ENCODE data around the gene ZNHIT6.

The ZNHIT6 gene

GRCh38 chr1:85616364-85616705, 91.9 kb downstream of the ZNHIT6 start:
- no peak for DNase-seq

GRCh38 chr1:85615586-85616363, 92.5 kb downstream of the ZNHIT6 start:
- DNase-seq, result no peak

DNA sequence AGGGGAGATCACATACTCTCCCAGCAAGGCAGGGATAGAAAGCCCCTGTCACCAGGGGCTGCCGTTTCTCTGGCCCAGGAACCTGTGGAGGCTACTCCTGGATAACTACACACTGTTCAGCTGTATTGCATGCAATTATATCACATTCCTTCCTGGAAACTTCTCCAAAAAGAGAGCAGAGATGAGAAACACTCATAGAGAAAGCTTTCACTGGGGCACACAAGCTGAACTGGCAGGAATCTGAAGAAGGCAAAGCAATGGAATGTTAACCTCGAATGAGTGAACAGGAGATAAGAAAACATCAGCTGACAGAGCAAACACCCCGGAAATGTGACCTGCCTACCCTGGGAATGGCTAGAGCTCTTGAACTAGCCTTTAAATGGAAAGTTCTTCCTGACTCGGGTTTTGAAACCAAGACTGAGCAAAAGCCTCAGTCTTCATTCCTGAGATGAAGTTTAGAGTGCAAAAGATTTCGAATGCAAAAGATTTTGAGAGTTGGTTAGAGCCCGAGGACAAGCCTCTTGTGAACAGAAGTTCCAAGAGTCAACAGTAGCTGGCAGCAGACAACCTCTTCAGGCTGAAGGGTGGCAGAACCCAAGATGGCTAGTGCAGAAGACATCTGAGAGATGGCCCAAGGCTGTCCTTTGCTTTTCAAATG, 95.4 kb downstream of the ZNHIT6 start:
- DNase-seq, result no peak

GRCh38 chr1:85611856-85612255, 96.4 kb downstream of the ZNHIT6 start:
- DNase-seq, result no peak

GRCh38 chr1:85611425-85611824, 96.8 kb downstream of the ZNHIT6 start:
- no peak for DNase-seq

DNA sequence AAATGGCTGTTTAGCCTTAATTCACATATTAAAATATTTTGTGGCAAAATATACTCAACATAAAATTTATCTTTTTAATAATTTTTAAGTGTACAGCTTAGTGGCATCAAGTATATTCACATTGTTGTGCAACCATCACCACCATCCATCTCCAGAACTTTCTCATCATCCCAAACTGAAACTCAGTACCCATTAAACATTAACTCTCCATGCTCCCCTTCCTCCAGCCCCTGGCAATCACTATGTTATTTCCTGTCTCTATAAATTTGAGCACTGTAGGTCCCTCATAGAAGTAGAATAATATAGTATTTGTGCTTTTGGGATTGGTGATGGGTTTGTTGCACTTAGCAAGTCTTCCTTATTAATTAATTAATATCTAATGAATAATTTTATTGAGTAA, 98.3 kb downstream of the ZNHIT6 start:
- DNase-seq, result no peak

GRCh38 chr1:85608851-85609250, 99.4 kb downstream of the ZNHIT6 start:
- DNase-seq, result no peak

- DNase-seq, result no peak
Measured at GRCh38 chr1:85607921-85608265, 100.3 kb downstream of the ZNHIT6 start.

- no peak for DNase-seq
Measured at GRCh38 chr1:85607126-85607920, 100.9 kb downstream of the ZNHIT6 start.

- no peak for DNase-seq
Measured at GRCh38 chr1:85606414-85606800, 101.8 kb downstream of the ZNHIT6 start.

GRCh38 chr1:85605484-85606413, 102.5 kb downstream of the ZNHIT6 start:
- DNase-seq, result no peak

GRCh38 chr1:85604298-85604997, 103.8 kb downstream of the ZNHIT6 start:
- DNase-seq, result no peak

DNA sequence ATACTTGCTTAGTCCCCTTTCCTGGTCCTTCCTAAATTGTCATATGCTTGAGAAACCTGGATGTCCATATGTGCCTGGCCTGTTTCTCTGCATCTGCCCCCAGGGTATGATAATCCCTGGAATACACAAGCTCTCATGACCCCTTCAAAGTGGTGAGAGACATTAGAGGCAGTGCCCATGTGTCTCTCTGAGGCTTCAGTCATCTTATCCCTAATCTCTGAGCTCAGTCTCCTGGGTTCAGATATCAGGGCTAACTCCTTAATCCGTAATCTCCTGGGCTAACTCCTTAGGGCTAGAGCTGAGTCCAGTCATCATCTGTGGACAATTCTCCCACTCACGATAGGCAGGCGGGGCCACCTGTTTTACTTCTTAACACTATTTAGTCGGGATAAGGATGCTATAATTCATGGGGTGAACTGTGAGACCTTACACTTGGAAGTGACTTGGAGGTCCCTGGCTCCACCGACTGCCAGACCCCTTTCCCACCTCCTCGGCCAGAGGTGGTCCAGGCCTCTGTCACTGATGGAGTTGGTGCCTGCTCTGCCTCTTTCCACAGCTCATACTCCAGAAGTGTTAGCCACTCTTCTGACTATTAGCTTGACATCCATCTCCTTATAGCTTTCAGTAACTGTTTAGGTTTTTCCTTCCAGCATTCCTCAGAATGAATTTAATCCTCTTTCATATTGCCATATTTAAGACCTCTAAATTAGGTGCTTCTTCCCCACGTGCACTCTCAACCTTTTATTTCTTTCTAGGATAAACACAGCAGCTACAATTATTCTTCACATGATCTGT, 105.0 kb downstream of the ZNHIT6 start:
- DNase-seq, result no peak

GRCh38 chr1:85602571-85602970, 105.7 kb downstream of the ZNHIT6 start:
- no peak for DNase-seq

GRCh38 chr1:85601901-85602300, 106.3 kb downstream of the ZNHIT6 start:
- no peak for DNase-seq

DNA sequence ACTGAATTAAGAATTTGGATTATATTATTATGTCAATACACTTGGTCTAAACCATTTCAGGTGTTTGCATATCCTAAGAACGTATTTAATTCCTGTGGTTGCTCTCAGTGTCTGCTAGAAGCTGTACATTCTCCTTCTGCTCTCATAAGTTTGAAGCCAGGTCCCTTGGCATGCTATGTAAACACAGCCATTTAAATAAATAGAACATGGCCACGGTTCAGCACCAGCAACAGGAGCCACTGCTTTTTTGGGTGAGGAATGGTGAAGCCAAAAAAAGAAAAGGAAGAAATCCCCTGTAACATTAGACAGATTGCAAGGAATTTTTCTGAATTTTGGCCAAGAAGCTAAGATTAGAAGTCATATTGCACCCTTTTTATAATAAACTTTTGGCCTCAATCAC, 108.6 kb downstream of the ZNHIT6 start:
- no peak for DNase-seq

All from activated CD4-positive, alpha-beta T cell treated with anti-CD3 and anti-CD28 coated beads, Interleukin-2, amount 50 U/mL, for 48 hours (primary cell).